Smooth muscle cell (in vitro differentiated cells): ENCODE results near the gene GRID2. TPM values are rescaled to one million over a fixed set of nuclear protein-coding genes. Genes with fewer than 3 reads are reported as not detected.

Experiments
- DNase-seq: peaks from one replicate; lab custom pipeline; 2025; ENCODE audit not compliant: unreplicated experiment; lab: John Stamatoyannopoulos, UW
- H2AFZ ChIP-seq: fragments of 200-600 bp; sonication (generic); 2 replicates; pipeline ENCODE4 v1.6.0; 2016; ENCODE audit warnings: antibody characterized with exemption, low read depth, mild to moderate bottlenecking
- H3F3A ChIP-seq: fragments of 200-600 bp; sonication (generic); 2 replicates; pipeline ENCODE4 v1.6.0; 2017; ENCODE audit warnings: antibody characterized with exemption, low read depth
- H3K27ac ChIP-seq: fragments of 200-600 bp; sonication (generic); 2 replicates; pipeline ENCODE4 v1.5.1; 2016; ENCODE audit warnings: low read depth, mild to moderate bottlenecking
- H3K27me3 ChIP-seq: fragments of 200-600 bp; sonication (generic); 2 replicates; pipeline ENCODE4 v1.6.1; 2016; ENCODE audit warnings: low read depth, mild to moderate bottlenecking
- H3K36me3 ChIP-seq: fragments of 200-600 bp; sonication (generic); 2 replicates; pipeline ENCODE4 v1.5.1; 2016; ENCODE audit warnings: low read depth
- H3K4me1 ChIP-seq: fragments of 200-600 bp; sonication (generic); 2 replicates; pipeline ENCODE4 v1.5.1; 2016; ENCODE audit warnings: low read depth
- H3K4me2 ChIP-seq: fragments of 200-600 bp; sonication (generic); 2 replicates; pipeline ENCODE4 v1.6.0; 2016; ENCODE audit warnings: mild to moderate bottlenecking
- H3K4me3 ChIP-seq: fragments of 200-600 bp; sonication (generic); 2 replicates; pipeline ENCODE4 v1.5.1; 2016; ENCODE audit warnings: mild to moderate bottlenecking
- H3K79me2 ChIP-seq: fragments of 200-600 bp; sonication (generic); 2 replicates; pipeline ENCODE4 v1.6.0; 2016; ENCODE audit warnings: low read depth, mild to moderate bottlenecking
- H3K9ac ChIP-seq: fragments of 200-600 bp; sonication (generic); 2 replicates; pipeline ENCODE4 v1.6.0; 2016; ENCODE audit warnings: low read depth
- H3K9me3 ChIP-seq: fragments of 200-600 bp; sonication (generic); replicated peaks from 2 replicates; pipeline ENCODE4 v1.5.1; 2016; ENCODE audit warnings: low read depth
- H4K20me1 ChIP-seq: fragments of 200-600 bp; sonication (generic); 2 replicates; pipeline ENCODE4 v1.6.0; 2016; ENCODE audit warnings: low read depth
- CTCF ChIP-seq: fragments of 200-600 bp; sonication (generic); IDR thresholded peaks from 2 replicates; pipeline ENCODE4 v1.5.1; 2017; ENCODE audit warnings: borderline replicate concordance, mild to moderate bottlenecking, antibody characterized with exemption; ENCODE audit not compliant: insufficient read depth, poor library complexity, severe bottlenecking
- WGBS: methylation state at CpG from one replicate; pipeline ENCODE4 v1.1.7; 2016; ENCODE audit warnings: low lambda C conversion rate; 5-methylcytosine and 5-hydroxymethylcytosine counted together
- polyA plus RNA-seq: library from polyadenylated mRNA; unstranded; fragments of >200 nt; fragmentation: Nextera tagmentation; extraction: Ambion mirVana; gene quantifications from 2 replicates; pipeline ENCODE4 v1.2.1, GENCODE V29; 2016
- total RNA-seq: library from RNA; depleted of rRNA; stranded (reverse); fragments of >200 nt; gene quantifications from 2 replicates; pipeline ENCODE4 v1.2.3, GENCODE V29; 2014

The GRID2 gene
- total and polyA plus RNA-seq, 2 experiments from 2014 or later: 1.2 TPM; not detected in 1

- no peaks in the 10 kb centered on the region for H3K4me1 ChIP-seq
- WGBS: 84% methylated on average over 1 of the region's 1 CpG
- TF ChIP-seq CTCF: no peak
- H3K36me3 ChIP-seq: no peaks in the 10 kb centered on the region
- H3K27me3 ChIP-seq: no peaks in the 10 kb centered on the region
- no peaks in the 10 kb centered on the region for H4K20me1 ChIP-seq
- H3K4me3 ChIP-seq: no peak overlapping the region
- no peak overlapping the region for H3K4me2 ChIP-seq
- H3K9me3 ChIP-seq: no peaks in the 10 kb centered on the region
- no peak overlapping the region for H2AFZ ChIP-seq
- no peak for DNase-seq
- no peaks in the 10 kb centered on the region for H3K79me2 ChIP-seq
- no peaks in the 10 kb centered on the region for H3F3A ChIP-seq
- no peak overlapping the region for H3K27ac ChIP-seq
- no peak overlapping the region for H3K9ac ChIP-seq
These were observed 1163.9 kb downstream of the GRID2 start for GRCh38 chr4:93467484-93468155.

DNA sequence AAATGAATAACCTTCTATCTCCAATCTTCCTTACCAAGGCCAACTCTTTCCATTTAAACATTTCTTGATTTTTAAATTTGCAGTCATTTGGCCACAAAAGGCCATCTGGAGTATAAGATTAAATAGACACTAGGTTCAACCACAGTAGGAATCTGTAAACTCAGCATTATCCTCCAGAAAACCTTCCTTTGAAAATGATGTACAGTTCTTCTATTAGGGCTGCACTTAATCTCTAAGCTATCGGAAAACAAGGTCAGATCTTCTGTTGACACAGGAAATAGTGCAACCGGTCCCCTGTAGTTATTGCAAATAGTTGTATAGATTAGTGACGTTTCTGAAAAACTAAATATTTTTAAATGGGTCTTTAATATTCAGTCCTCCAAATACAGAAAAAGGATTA, 1165.8 kb downstream of the GRID2 start:
- no peaks in the 10 kb centered on the region for H3K4me1 ChIP-seq
- H3K9ac ChIP-seq: no peak overlapping the region
- no peaks in the 10 kb centered on the region for H3K27me3 ChIP-seq
- DNase-seq: no peak
- 41% methylated on average over 3 of the region's 3 CpGs for WGBS
- H3K4me2 ChIP-seq: no peak overlapping the region
- no peak overlapping the region for H3K4me3 ChIP-seq
- no peaks in the 10 kb centered on the region for H3K9me3 ChIP-seq
- TF ChIP-seq CTCF: no peak
- no peaks in the 10 kb centered on the region for H3K79me2 ChIP-seq
- H3F3A ChIP-seq: no peaks in the 10 kb centered on the region
- H3K36me3 ChIP-seq: no peaks in the 10 kb centered on the region
- H3K27ac ChIP-seq: no peak overlapping the region
- H4K20me1 ChIP-seq: no peaks in the 10 kb centered on the region
- H2AFZ ChIP-seq: no peak overlapping the region

DNA sequence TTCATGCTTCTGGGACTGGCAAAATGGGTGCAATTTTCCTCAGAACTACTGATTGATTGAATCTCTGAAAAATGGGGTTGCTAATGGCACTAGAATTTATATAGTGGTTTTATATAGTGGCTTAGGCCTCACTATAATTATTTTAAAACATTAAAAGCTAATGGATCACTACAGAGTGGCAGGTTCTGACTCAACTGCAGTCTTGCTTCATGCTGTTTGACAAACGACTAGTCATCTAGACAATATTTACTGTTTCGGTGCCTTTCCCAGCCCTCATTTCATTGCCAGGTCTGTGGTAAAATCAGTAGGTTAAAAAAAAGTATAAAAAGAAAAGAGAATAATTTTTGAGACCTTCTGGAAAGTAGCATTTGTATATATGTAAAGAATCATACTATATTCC, 1172.0 kb downstream of the GRID2 start:
- no peaks in the 10 kb centered on the region for H4K20me1 ChIP-seq
- H3K4me1 ChIP-seq: no peaks in the 10 kb centered on the region
- no peak overlapping the region for H3K27ac ChIP-seq
- no peaks in the 10 kb centered on the region for H3K9me3 ChIP-seq
- no peaks in the 10 kb centered on the region for H3K36me3 ChIP-seq
- H3K27me3 ChIP-seq: no peaks in the 10 kb centered on the region
- no peak for TF ChIP-seq CTCF
- H3F3A ChIP-seq: no peaks in the 10 kb centered on the region
- H3K4me2 ChIP-seq: no peak overlapping the region
- WGBS: 74% methylated on average over 2 of the region's 2 CpGs
- H2AFZ ChIP-seq: no peak overlapping the region
- no peak for DNase-seq
- no peak overlapping the region for H3K9ac ChIP-seq
- no peaks in the 10 kb centered on the region for H3K79me2 ChIP-seq
- no peak overlapping the region for H3K4me3 ChIP-seq

DNA sequence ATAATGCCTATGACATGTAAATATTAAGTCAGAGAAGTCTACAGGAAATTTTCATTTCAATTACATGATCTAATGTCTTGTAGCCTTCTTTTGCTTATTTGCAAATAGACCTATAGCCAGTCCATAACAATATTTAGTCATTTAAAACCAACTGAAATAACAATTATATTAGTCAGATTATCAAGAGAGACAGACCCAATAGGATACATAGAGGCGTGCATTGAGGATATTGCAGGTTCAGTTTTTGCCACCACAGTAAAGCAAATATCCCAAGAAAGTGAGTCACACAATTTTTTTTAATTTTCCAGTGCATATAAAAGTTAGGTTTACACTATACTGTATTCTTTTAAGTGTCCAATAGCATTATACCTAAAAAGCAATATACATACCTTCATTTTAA, 1175.0 kb downstream of the GRID2 start:
- no peaks in the 10 kb centered on the region for H4K20me1 ChIP-seq
- H3F3A ChIP-seq: no peaks in the 10 kb centered on the region
- no peak overlapping the region for H2AFZ ChIP-seq
- H3K9me3 ChIP-seq: no peaks in the 10 kb centered on the region
- H3K79me2 ChIP-seq: no peaks in the 10 kb centered on the region
- WGBS: 95% methylated on average over 1 of the region's 1 CpG
- no peak overlapping the region for H3K9ac ChIP-seq
- H3K4me1 ChIP-seq: no peaks in the 10 kb centered on the region
- no peak overlapping the region for H3K4me3 ChIP-seq
- no peak for DNase-seq
- no peak for TF ChIP-seq CTCF
- no peak overlapping the region for H3K4me2 ChIP-seq
- no peaks in the 10 kb centered on the region for H3K36me3 ChIP-seq
- H3K27me3 ChIP-seq: no peaks in the 10 kb centered on the region
- no peak overlapping the region for H3K27ac ChIP-seq
